ENCODE data around the gene INPP5B.

Gene INPP5B

DNA sequence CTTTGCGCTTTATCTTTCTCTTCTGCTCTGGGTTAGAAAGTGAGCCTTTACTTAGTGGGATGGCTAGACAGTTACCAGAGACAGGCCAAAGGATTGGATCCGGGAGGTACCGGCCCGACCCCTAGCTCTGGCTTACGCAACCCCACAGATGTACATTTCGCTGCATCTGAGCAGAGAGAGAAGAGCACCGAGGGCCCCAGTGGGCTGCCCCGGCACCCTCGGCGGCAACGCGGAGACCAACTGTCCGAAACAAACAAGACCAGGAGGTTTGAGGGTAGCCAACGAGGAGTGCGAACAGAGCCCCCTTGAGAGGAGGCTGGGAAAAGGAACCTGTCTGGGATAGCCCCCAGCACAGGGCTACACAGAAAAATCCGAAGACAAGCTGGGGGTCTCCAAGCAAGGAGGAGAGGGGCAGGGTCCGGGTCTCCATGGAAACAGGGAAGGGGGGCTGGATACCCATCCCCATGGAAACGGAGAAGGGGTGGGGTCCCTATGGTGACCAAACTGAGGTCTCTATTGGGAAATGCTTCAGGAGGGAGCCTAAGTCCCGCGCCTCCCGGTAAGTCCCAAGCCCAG, 87.8 kb downstream of the INPP5B start:
- TF ChIP-seq, protein P1, sequence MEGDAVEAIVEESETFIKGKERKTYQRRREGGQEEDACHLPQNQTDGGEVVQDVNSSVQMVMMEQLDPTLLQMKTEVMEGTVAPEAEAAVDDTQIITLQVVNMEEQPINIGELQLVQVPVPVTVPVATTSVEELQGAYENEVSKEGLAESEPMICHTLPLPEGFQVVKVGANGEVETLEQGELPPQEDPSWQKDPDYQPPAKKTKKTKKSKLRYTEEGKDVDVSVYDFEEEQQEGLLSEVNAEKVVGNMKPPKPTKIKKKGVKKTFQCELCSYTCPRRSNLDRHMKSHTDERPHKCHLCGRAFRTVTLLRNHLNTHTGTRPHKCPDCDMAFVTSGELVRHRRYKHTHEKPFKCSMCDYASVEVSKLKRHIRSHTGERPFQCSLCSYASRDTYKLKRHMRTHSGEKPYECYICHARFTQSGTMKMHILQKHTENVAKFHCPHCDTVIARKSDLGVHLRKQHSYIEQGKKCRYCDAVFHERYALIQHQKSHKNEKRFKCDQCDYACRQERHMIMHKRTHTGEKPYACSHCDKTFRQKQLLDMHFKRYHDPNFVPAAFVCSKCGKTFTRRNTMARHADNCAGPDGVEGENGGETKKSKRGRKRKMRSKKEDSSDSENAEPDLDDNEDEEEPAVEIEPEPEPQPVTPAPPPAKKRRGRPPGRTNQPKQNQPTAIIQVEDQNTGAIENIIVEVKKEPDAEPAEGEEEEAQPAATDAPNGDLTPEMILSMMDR (IDR thresholded peaks at IDR 0.05; ENCODE audit: insufficient read depth, missing control alignments): no peak
- no peak for FAIRE-seq

DNA sequence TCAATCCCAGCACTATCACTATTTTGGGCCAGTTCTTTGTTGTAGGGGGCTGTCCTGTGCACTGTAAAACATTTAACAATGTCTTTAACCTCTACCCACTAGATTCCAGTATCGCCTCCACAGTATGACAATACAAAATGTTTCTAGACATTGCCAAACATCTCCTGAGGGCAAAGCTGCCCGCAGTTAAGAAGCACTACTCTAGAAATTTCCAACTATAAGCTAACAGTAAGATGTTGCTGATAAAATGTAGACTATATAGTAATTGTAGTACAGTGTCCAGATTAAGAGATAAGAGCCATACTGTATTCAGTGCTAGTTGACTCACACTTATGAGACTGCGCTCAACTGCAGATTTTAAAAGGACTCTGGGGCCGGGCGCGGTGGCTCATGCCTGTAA, 92.4 kb downstream of the INPP5B start:
- TF ChIP-seq, protein P1 (IDR thresholded peaks at IDR 0.05; ENCODE audit: insufficient read depth, missing control alignments): no peak
- FAIRE-seq: no peak
- DNase-seq (ENCODE audit: insufficient read length, low spot score): no peak

More for the DNA sequence above, 87.8 kb downstream of the INPP5B start:
- DNase-seq (ENCODE audit: insufficient read length, low spot score): no peak

DNA sequence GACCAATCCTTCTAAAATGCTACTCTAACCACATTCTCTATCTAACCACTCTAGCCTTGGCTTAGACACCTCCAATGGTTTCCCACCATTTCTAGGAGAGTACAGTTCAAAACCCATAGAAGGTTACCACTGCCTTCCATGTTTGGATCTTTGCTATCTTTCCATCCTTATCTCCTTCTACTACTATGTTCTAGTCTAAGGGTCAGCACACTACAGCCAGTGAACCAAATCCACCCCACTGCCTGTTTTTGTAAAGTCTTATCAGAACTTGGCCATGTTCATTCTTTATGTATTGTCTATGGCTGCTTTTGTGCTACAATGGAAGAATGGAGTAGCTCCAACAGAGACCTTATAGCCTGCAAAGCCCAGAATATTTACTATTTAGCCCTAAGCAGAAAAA, 93.7 kb downstream of the INPP5B start:
- FAIRE-seq: no peak
- DNase-seq (ENCODE audit: insufficient read length, low spot score): no peak
- TF ChIP-seq, protein P1 (IDR thresholded peaks at IDR 0.05; ENCODE audit: insufficient read depth, missing control alignments): no peak

DNA sequence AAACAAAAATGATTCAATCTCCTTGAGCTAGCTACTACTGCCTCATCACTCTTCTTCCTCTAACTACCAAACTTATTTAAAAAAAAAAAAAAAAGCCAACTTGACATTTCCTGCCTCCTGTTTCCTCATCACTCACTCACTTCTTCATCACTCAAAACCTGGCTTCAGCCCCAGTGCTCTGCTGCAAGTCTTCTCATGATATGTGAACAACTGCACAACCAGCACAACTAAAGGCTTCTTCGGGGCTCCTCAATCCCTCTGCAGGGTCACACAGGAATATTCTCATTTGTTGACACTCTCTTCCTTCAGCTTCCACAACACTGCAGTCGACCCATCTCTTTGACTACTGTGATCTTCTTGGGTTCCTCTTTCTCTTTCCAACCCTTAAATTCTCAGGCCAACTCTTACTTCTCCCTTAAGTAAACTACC, 95.1 kb downstream of the INPP5B start:
- TF ChIP-seq, protein P1 (IDR thresholded peaks at IDR 0.05; ENCODE audit: insufficient read depth, missing control alignments): no peak
- FAIRE-seq: no peak
- DNase-seq (ENCODE audit: insufficient read length, low spot score): no peak

DNA sequence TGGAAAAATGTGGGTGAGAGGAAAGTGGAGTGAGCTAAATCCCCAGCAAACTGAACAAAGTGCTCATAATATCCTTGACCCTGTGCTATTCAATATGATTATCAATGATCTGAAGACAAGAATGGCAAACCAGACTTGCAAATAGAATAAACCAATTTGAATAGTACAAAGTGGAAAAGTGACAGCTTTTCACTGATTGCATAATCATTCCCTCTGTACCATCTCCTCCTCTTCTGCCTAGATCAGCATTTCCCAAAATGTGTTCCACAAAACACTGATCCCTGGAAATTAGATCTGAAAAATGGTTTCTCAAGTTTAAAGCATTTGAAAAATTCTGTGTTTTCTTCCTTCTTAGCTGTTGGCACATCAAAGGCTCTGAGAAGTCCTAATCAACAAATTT, 95.6 kb downstream of the INPP5B start:
- FAIRE-seq: no peak

DNA sequence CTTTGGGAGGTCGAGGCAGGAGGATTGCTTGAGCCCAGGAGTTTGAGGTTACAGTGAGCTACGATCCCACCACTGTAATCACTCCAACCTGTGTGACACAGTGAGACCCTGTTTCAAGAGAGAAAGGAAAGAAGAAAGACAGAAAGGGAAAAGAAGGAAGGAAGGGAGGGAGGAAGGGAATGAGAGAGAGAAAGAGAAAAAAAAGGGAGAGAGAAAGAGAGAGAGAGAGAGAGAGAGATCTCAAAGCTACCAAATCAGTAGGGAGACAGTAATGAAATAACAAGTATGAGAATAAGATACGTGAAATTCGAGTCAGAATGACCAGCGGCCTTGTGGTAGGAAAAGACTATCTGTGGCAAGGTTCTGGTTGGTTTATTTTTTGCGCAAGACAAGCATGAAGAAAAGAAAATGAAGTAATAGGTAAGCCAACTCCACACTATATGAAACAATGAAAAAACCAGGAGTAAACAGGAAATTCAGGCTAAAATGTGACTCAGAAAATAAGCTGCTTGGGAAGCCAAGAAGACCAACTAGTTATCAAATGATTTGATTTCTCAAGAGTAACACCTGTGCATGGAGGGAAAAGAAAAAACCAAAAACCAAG, 96.4 kb downstream of the INPP5B start:
- DNase-seq (ENCODE audit: insufficient read length, low spot score) (no peak), FAIRE-seq (no peak)
- TF ChIP-seq, protein P1 (IDR thresholded peaks at IDR 0.05; ENCODE audit: insufficient read depth, missing control alignments): no peak

More for the DNA sequence above, 95.6 kb downstream of the INPP5B start:
- no peak for DNase-seq (ENCODE audit: insufficient read length, low spot score)
- TF ChIP-seq, protein P1 (IDR thresholded peaks at IDR 0.05; ENCODE audit: insufficient read depth, missing control alignments): no peak

DNA sequence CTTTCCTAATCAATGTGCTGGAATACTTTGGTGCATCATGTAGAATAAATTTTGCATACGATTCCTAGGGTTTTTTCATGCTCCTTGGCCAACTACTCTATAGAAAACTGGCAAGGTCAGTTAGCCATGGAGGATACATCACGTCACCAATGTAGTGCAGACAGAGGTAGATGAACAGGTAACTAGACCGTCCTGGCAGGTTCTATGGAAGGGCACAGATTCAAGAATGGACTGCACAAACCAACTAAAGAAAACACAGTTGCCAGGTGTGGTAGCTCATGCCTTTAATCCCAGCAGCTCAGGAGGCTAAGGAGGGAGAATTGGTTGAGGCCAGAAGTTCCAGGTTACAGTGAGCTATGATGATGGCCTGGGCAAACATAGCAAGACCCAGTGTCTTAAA, 97.4 kb downstream of the INPP5B start:
- DNase-seq (ENCODE audit: insufficient read length, low spot score) (no peak), FAIRE-seq (no peak)
- TF ChIP-seq, protein P1 (IDR thresholded peaks at IDR 0.05; ENCODE audit: insufficient read depth, missing control alignments): no peak

All from D721Med (cell line).